GM12891 (cell line): ENCODE results near the gene SLC35B2.

Experiments
- PAX5 ChIP-seq: IDR thresholded peaks from 2 replicates; pipeline ENCODE4 v1.6.1; 2011; ENCODE audit warnings: low read length, moderate library complexity, mild to moderate bottlenecking; ENCODE audit not compliant: insufficient read depth, severe bottlenecking
- POLR2A ChIP-seq: IDR thresholded peaks from 2 replicates; pipeline ENCODE4 v1.6.1; 2011; ENCODE audit warnings: low read depth, low read length, control low read depth
- POLR2AphosphoS5 ChIP-seq: IDR thresholded peaks from 2 replicates; pipeline ENCODE4 v1.6.1; 2011; ENCODE audit warnings: low read depth, low read length, control low read depth
- SPI1 ChIP-seq: IDR thresholded peaks from 2 replicates; pipeline ENCODE4 v1.6.1; 2011; ENCODE audit warnings: low read depth, low read length, control low read depth
- TAF1 ChIP-seq: IDR thresholded peaks from 2 replicates; pipeline ENCODE4 v1.6.1; 2011; ENCODE audit warnings: low read depth, low read length, control low read depth

GRCh38 chr6:44305200-44305725 lies 47.9 kb upstream of the SLC35B2 start:
- TF ChIP-seq POLR2AphosphoS5: no peak
- no peak for TF ChIP-seq TAF1
- TF ChIP-seq POLR2A: no peak
- no peak for TF ChIP-seq PAX5
- TF ChIP-seq SPI1: no peak
